HepG2 (cell line): ENCODE data around the gene ATG9A. TPM values are rescaled to one million over a fixed set of nuclear protein-coding genes. Genes with fewer than 3 reads are reported as not detected.

Experiments
- AGO2 ChIP-seq: fragments of 200-400 bp; formaldehyde crosslinking; optimal IDR thresholded peaks from 2 replicates; pipeline ENCODE3; 2017; ENCODE audit warnings: mild to moderate bottlenecking, low read depth, low read length, moderate library complexity
- ARHGAP35 ChIP-seq: sonication (generic); formaldehyde crosslinking; IDR thresholded peaks from 2 replicates; pipeline ENCODE4 v1.9.0; 2022; ENCODE audit warnings: mild to moderate bottlenecking, inconsistent platforms, moderate library complexity, missing genetic modification reagents, borderline replicate concordance
- ATF1 ChIP-seq: IDR thresholded peaks from 2 replicates; pipeline ENCODE4 v1.6.1; 2016; ENCODE audit warnings: mild to moderate bottlenecking, control low read depth
- DMAP1 ChIP-seq: IDR thresholded peaks from 2 replicates; pipeline ENCODE4 v1.6.1; 2016
- FOXC1 ChIP-seq: sonication (generic); formaldehyde crosslinking; IDR thresholded peaks from 2 replicates; pipeline ENCODE4 v1.8.0; 2022; ENCODE audit warnings: mild to moderate bottlenecking, missing genetic modification reagents, borderline replicate concordance
- GABPA ChIP-seq, 2 experiments: IDR thresholded peaks; 2 replicates each; pipeline ENCODE4 v1.6.1; 2011 to 2016; ENCODE audit warnings: low read depth in 2 of 2, low read length in 1 of 2, missing biosample characterization in 1 of 2, missing genetic modification characterization in 1 of 2
- GLI4 ChIP-seq: sonication (generic); formaldehyde crosslinking; IDR thresholded peaks from 2 replicates; pipeline ENCODE4 v1.5.1; 2020; ENCODE audit warnings: missing genetic modification reagents, mild to moderate bottlenecking, moderate library complexity, borderline replicate concordance
- HNF4A ChIP-seq: sonication (generic); formaldehyde crosslinking; IDR thresholded peaks from 2 replicates; pipeline ENCODE4 v1.4.0; 2020; ENCODE audit warnings: missing genetic modification reagents
- IRF2 ChIP-seq: IDR thresholded peaks from 2 replicates; pipeline ENCODE4 v1.6.1; 2018; ENCODE audit warnings: missing genetic modification reagents, missing compliant biosample characterization
- KAT8 ChIP-seq: IDR thresholded peaks from 2 replicates; pipeline ENCODE4 v1.6.1; 2016; ENCODE audit warnings: missing genetic modification reagents, missing compliant biosample characterization
- MTF1 ChIP-seq: sonication (generic); formaldehyde crosslinking; IDR thresholded peaks from 2 replicates; pipeline ENCODE4 v1.5.0; 2020; ENCODE audit warnings: missing genetic modification reagents
- PPARG ChIP-seq: conservative IDR thresholded peaks from 2 replicates; pipeline ENCODE4 v1.6.1; 2016; ENCODE audit warnings: missing biosample characterization, missing genetic modification reagents
- RAD21 ChIP-seq: fragments of 450-650 bp; formaldehyde crosslinking; IDR thresholded peaks from 2 replicates; pipeline ENCODE4 v1.5.0; 2020; ENCODE audit warnings: mild to moderate bottlenecking
- SMAD3 ChIP-seq: sonication (generic); formaldehyde crosslinking; IDR thresholded peaks from 2 replicates; pipeline ENCODE4 v1.4.0; 2020; ENCODE audit warnings: missing genetic modification reagents
- SOX13 ChIP-seq, 3 experiments: fragments of 450-650 bp in 1 of 3; sonication (generic) in 1 of 3; formaldehyde crosslinking in 1 of 3; IDR thresholded peaks in 2 of 3; conservative IDR thresholded peaks in 1 of 3; 2 replicates each; pipeline versions ENCODE4 v1.5.0 to v1.6.1; 2016 to 2020; ENCODE audit warnings: antibody characterized with exemption in 1 of 3, mild to moderate bottlenecking in 1 of 3, missing compliant biosample characterization in 1 of 3, missing genetic modification reagents in 1 of 3, moderate library complexity in 1 of 3
- TAF15 ChIP-seq: fragments of 200-400 bp; formaldehyde crosslinking; IDR thresholded peaks from one replicate; pipeline ENCODE4 v1.6.1; 2018; ENCODE audit warnings: mild to moderate bottlenecking, low read depth, low read length; ENCODE audit not compliant: poor library complexity, severe bottlenecking
- TOPORS ChIP-seq: sonication (generic); formaldehyde crosslinking; IDR thresholded peaks from 2 replicates; pipeline ENCODE4 v1.8.0; 2023; ENCODE audit warnings: mild to moderate bottlenecking, missing genetic modification reagents
- ZBTB42 ChIP-seq: sonication (generic); formaldehyde crosslinking; IDR thresholded peaks from 2 replicates; pipeline ENCODE4 v1.5.0; 2020; ENCODE audit warnings: mild to moderate bottlenecking, missing genetic modification reagents
- ZMYM4 ChIP-seq: sonication (generic); formaldehyde crosslinking; IDR thresholded peaks from 2 replicates; pipeline ENCODE4 v1.8.1; 2023; ENCODE audit warnings: mild to moderate bottlenecking, missing genetic modification reagents
- ZNF350 ChIP-seq: sonication (generic); formaldehyde crosslinking; IDR thresholded peaks from 2 replicates; pipeline ENCODE4 v1.4.0; 2020; ENCODE audit warnings: mild to moderate bottlenecking, low read depth, missing genetic modification reagents, borderline replicate concordance
- ZNF441 ChIP-seq: sonication (generic); formaldehyde crosslinking; IDR thresholded peaks from 2 replicates; pipeline ENCODE4 v1.7.0; 2021; ENCODE audit warnings: missing genetic modification reagents, borderline replicate concordance
- ZNF605 ChIP-seq: sonication (generic); formaldehyde crosslinking; IDR thresholded peaks from 2 replicates; pipeline ENCODE4 v1.8.0; 2022; ENCODE audit warnings: mild to moderate bottlenecking, missing genetic modification reagents
- polyA plus RNA-seq, 8 experiments: library from polyadenylated mRNA; depleted of rRNA in 3 of 8; stranded (reverse) in 7 of 8; unstranded in 1 of 8; fragments of >200 nt; fragmentation: Illumina TruSeq in 4 of 8; extraction: Trizol in 4 of 8; gene quantifications; 2 replicates each; pipeline versions ENCODE4 v1.2.1 to v1.2.3, GENCODE V29; 2011 to 2016; ENCODE audit warnings: low read depth in 4 of 8, missing spikeins in 1 of 8, mixed read lengths in 1 of 8; ENCODE audit not compliant: insufficient read depth in 1 of 8
- total RNA-seq, 5 experiments: library from RNA; depleted of rRNA; stranded (reverse); fragments of >200 nt; fragmentation: Illumina TruSeq; extraction: Trizol; gene quantifications; 2 replicates each; pipeline ENCODE4 v1.2.3, GENCODE V29; 2016; ENCODE audit warnings: low read depth in 1 of 5
- TF ChIP-seq, protein P1 (sequence below): sonication (generic); formaldehyde crosslinking; IDR thresholded peaks from 2 replicates; pipeline ENCODE4 v1.9.0; 2021; ENCODE audit warnings: missing genetic modification reagents, borderline replicate concordance
- TF ChIP-seq, protein P2 (sequence below): sonication (generic); formaldehyde crosslinking; IDR thresholded peaks from 2 replicates; pipeline ENCODE4 v1.8.1; 2023; ENCODE audit warnings: mild to moderate bottlenecking, moderate library complexity, missing genetic modification reagents

ATG9A gene
- total and polyA plus RNA-seq, 2 of the 13 experiments (the other 11 are each of a cell fraction or from before 2014, with no cell fraction given) = 35.0 to 131 TPM

- peak; percentile 59; the same call in 1 of the 2 replicates for TF ChIP-seq IRF2 (CRISPR knock-in tag)
- TF ChIP-seq ZNF441 (CRISPR knock-in tag) = peak; percentile 74; the same call in 1 of the 2 replicates
- TF ChIP-seq GABPA (IDR thresholded peaks at IDR 0.05; ENCODE audit: low read depth, low read length) = no peak
- peak; percentile 37; the same call in 1 of the 2 replicates for TF ChIP-seq GABPA (CRISPR knock-in tag; IDR thresholded peaks at IDR 0.05; ENCODE audit: low read depth)
- TF ChIP-seq ZMYM4 (CRISPR knock-in tag) = peak; percentile 85
- TF ChIP-seq MTF1 (CRISPR knock-in tag) = no peak
- 0 out of 2 replicates have a peak, but pooled peaks have one; percentile 6 for TF ChIP-seq FOXC1
- TF ChIP-seq, protein P1, sequence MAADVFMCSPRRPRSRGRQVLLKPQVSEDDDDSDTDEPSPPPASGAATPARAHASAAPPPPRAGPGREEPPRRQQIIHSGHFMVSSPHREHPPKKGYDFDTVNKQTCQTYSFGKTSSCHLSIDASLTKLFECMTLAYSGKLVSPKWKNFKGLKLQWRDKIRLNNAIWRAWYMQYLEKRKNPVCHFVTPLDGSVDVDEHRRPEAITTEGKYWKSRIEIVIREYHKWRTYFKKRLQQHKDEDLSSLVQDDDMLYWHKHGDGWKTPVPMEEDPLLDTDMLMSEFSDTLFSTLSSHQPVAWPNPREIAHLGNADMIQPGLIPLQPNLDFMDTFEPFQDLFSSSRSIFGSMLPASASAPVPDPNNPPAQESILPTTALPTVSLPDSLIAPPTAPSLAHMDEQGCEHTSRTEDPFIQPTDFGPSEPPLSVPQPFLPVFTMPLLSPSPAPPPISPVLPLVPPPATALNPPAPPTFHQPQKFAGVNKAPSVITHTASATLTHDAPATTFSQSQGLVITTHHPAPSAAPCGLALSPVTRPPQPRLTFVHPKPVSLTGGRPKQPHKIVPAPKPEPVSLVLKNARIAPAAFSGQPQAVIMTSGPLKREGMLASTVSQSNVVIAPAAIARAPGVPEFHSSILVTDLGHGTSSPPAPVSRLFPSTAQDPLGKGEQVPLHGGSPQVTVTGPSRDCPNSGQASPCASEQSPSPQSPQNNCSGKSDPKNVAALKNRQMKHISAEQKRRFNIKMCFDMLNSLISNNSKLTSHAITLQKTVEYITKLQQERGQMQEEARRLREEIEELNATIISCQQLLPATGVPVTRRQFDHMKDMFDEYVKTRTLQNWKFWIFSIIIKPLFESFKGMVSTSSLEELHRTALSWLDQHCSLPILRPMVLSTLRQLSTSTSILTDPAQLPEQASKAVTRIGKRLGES (CRISPR knock-in tag) = no peak
- peak; percentile 79 for TF ChIP-seq RAD21
- peak; percentile 3; the same call in 1 of the 2 replicates for TF ChIP-seq TOPORS (CRISPR knock-in tag)
- 0 out of 2 replicates have a peak, but pooled peaks have one; percentile 21 for TF ChIP-seq ZNF605 (CRISPR knock-in tag)
- TF ChIP-seq GLI4 (CRISPR knock-in tag) = no peak
- TF ChIP-seq HNF4A (CRISPR knock-in tag) = peak; percentile 13; the same call in 1 of the 2 replicates
- TF ChIP-seq, protein P2, sequence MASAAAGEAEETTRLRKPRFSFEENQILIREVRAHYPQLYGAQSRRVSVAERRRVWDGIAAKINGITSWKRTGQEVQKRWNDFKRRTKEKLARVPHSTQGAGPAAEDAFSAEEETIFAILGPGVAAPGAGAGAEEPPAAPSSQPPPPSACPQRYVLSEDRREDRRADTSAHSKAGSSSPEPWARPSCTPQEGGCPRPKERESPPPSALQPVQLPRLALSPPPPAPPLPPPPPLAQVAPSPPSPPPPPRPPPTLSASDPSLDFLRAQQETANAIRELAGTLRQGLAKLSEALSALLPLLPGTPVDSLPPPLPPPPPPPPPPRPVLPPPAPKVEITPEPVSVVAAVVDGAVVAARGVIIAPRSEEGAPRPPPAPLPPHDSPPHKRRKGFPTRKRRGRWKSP = 0 out of 2 replicates have a peak, but pooled peaks have one; percentile 27
- no peak for TF ChIP-seq AGO2
- 0 out of 2 replicates have a peak, but pooled peaks have one; percentile 49 for TF ChIP-seq ZBTB42 (CRISPR knock-in tag)
- peak; percentile 80; the same call in 1 of the 2 replicates for TF ChIP-seq KAT8
- TF ChIP-seq ATF1 = no peak
- TF ChIP-seq ARHGAP35 = peak; percentile 69; the same call in 1 of the 2 replicates
- TF ChIP-seq DMAP1 (CRISPR knock-in tag) = peak; percentile 58
- no peak for TF ChIP-seq TAF15
- TF ChIP-seq SMAD3 = peak; percentile 49; the same call in 1 of the 2 replicates
- 0 out of 2 replicates have a peak, but pooled peaks have one; percentile 37 for TF ChIP-seq PPARG (CRISPR knock-in tag)
- no peak for TF ChIP-seq SOX13 (IDR thresholded peaks at IDR 0.05)
- peak in 1 of 2 experiments; percentile 47; a peak in 1 of 4 replicates for TF ChIP-seq SOX13 (CRISPR knock-in tag; conservative IDR thresholded peaks at IDR 0.05 in 1 of 2, IDR thresholded peaks at IDR 0.05 in 1 of 2)
- peak; percentile 83 for TF ChIP-seq ZNF350 (CRISPR knock-in tag)
Observed at GRCh38 chr2:219277703-219278654, 48.5 kb upstream of the ATG9A start (continued).
